HG03571 (cell line): ENCODE results near the gene ZDHHC3.

Source experiments
- ATAC-seq: cut with Tn5 transposase; IDR thresholded peaks from one replicate; pipeline ENCODE4 v1.9.1; 2021; ENCODE audit not compliant: unreplicated experiment

ZDHHC3 gene

DNA sequence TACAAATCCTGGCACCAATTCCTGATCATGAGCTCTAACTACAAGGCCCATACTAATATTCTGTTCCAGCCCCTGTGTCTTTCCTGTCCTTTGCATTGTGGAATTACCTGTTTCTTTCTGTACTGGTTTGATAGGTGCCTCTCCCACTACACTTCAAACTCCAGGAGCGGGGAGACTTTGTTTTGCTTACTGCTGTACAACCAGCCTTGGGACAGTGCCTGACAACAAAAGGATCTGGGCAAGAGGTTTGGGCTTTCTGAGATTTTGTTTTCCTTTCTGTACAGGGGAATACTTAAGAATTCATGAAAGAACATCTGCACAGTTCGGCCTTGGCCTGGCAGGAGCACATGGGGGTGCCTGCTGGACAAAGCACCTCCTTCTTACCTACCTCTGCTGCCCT is 45.1 kb downstream of the ZDHHC3 start:
- ATAC-seq = no peak

DNA sequence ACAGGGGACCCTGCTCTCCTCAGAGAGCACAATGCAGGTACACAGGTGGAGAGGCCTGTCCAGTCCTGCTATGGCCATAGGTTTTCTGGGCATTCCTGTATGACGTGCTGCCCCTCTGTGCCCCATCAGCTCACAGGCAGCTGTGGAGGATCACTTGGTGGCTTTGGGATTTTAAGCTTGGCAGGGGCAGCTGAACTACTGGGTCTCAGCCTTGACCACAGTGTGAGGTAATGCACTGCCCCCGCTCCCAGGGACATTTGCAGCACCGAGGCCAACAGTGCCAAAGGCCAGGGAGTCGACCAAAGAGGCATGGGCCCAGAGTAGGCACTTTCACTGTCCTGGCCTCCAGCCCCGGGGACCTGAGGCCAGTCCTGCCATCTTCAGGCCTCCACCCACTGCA is 46.2 kb downstream of the ZDHHC3 start:
- ATAC-seq = no peak

DNA sequence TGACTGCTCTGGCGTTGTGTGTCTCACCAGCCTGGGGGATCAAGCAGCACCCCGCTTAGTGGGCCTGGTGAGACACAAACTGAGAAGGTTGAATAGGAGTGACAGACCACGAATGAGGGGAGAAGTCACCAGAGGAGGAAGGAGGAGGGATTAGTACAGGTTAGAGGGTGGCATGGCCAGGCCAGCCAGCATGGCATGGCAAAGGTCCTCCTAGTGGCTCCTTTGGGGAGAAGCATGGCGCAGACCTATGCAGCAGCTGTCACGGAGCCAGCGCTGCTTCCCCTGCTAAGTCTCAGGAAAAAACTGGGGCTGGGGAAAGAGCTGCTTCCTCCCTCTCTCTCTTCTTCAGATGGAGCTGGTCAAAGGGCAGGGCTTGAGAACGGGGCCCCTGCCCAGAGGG is 48.6 kb downstream of the ZDHHC3 start:
- no peak for ATAC-seq

DNA sequence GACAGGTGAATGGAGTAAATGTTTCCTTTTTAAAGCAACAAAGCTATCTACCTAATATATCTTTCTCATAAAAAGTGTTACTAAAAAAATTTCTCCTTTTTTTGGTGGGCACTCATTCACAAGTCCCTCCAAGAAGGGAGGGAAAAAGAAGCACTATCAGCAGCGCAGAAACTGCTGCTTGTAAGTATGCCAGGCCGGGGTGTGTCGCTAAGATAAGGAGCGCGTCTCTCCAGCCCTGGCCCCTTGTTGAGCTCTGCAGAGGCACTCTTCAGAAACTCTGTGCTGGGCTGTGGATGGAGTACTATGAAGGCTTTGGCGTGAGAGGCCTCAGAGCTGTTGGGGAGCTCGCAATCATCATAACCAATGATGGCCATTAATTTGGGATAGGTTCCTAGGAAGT is 49.1 kb downstream of the ZDHHC3 start:
- ATAC-seq = no peak

GRCh38 chr3:44926172-44926571 is 49.8 kb downstream of the ZDHHC3 start:
- no peak for ATAC-seq

GRCh38 chr3:44924457-44925084 is 51.4 kb downstream of the ZDHHC3 start:
- ATAC-seq = no peak

DNA sequence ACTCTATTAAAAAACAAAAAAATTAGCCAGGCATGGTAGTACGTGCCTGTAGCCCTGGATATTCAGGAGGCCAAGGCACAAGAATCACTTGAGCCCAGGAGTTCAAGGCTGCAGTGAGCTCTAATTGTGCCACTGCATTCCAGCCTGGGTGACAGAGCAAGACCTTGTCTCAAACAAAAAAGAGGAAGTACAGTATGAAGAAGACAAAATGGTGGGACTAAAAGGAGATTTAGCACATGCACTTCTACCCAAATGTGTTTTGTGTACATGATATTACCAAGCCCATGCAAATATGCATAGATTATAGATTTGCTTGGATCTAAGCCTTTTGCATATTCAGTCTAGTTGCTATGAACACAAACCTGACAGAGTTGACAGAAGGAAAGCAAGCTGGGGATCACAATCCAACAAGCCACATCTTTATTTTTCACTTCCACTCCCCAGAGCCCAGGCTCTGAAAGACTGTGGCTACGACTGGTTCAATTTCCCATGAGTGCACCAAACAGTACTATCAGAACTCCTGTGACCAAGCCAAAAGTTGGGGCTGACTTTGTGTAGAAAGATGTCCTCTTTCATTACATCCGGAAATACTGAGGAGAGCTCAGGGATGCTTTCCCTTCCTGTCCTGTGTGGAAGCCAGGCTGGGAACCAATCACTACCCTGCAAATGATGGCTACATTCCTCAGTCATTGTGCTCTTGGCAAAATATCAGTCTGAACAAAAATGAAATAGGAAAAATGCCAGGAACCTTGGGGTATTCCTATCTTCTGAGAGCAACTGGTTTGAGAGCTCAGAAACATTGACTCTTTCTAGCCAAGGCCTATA is 52.1 kb downstream of the ZDHHC3 start:
- no peak for ATAC-seq

GRCh38 chr3:44920081-44920480 is 55.9 kb downstream of the ZDHHC3 start:
- ATAC-seq = no peak

- no peak for ATAC-seq
These were observed 57.4 kb downstream of the ZDHHC3 start for GRCh38 chr3:44918581-44918980.

GRCh38 chr3:44918087-44918486 is 57.9 kb downstream of the ZDHHC3 start:
- no peak for ATAC-seq

- no peak for ATAC-seq
These were observed 60.1 kb downstream of the ZDHHC3 start for GRCh38 chr3:44915702-44916438.

- ATAC-seq = no peak
These were observed 61.0 kb downstream of the ZDHHC3 start for GRCh38 chr3:44914936-44915335.

DNA sequence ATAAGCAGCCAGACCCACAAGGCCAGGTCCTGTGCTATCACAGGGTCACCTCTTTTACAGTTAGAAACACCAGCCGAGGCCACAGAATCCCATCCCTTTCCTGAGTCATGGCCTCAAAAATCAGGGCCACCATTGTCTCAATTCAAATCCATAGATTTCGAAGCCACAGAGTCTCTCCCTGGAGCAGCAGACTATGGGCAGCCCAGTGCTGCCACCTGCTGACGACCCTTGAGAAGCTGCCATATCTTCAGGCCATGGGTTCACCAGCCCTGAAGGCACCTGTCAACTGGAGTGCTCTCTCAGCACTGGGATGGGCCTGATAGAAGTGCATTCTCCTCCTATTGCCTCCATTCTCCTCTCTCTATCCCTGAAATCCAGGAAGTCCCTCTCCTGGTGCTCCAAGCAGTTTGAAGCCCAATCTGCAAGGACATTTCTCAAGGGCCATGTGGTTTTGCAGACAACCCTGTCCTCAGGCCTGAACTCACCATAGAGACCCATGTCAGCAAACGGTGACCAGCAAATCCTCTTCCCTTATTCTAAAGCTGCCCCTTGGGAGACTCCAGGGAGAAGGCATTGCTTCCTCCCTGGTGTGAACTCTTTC is 62.0 kb downstream of the ZDHHC3 start:
- ATAC-seq = no peak

DNA sequence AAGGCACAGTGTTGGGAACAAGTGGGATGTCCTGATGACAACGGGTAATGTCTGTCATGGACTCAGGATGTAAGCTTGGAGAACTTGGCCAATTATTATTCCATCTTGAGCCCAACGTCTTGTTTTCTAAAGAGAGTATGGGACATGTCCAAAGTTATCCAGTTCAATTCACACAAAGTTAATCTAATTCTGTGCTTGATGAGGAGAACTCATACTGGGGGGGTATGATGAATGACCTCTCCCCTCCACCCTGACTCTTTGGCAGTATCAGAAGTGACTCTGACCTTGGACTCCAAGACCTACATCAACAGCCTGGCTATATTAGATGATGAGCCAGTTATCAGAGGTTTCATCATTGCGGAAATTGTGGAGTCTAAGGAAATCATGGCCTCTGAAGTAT is 65.3 kb downstream of the ZDHHC3 start:
- ATAC-seq = no peak

DNA sequence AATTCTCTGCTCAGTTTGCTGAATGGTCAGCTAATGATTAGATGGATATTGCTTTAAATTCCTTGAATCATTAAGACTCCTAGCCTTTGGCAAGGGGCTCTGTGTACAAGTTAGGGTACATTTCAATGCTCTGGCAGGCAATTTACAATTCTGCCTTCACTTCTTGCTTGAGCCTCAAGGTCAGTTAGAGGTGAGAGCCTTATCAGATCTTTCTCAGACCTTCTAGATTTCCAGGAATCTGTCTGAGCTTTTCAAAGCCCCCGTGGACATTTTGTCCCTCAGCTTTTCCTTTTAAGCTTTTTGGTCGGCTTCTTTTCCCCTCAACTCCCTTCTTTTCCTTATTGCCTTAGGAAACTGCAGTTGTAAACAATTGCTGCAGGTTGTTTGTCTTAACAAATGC is 66.9 kb downstream of the ZDHHC3 start:
- no peak for ATAC-seq

DNA sequence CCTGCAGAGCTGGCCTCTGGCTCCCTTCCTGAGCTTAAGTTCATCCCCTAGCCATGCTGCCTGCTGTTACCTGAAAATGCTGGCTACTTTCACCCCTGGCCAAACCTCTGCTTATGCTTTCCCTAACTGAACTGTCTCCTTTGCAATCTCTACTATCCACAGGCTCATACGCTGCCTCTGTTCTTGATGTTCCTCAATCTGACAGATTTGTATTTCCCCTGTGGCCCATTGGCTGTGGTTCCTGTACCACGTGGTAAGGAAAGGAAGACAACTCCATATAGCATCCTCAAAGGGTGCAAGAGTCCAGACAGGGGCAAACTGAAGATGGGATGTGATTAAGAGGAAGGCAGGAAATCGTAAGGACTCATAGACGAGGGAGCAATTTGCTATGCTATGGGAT is 68.4 kb downstream of the ZDHHC3 start:
- ATAC-seq = no peak

DNA sequence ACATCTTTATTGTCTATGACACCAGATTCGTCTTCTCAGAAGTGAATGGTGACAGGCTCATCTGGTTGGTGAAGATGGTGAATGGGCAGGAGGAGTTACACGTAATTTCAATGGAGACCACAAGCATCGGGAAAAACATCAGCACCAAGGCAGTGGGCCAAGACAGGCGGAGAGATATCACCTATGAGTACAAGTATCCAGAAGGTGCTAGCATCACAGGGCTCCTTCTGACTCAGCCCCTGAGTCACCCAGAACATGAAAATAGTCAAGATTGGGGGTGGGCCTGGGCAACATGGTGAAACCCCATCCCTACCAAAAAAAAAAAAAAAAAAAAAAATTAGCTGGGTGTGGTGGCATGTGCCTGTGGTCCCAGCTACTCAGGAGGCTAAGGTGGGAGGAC is 69.0 kb downstream of the ZDHHC3 start:
- no peak for ATAC-seq

- no peak for ATAC-seq
These were observed 70.4 kb downstream of the ZDHHC3 start for GRCh38 chr3:44905446-44906157.

GRCh38 chr3:44903751-44904150 is 72.2 kb downstream of the ZDHHC3 start:
- ATAC-seq = no peak

- no peak for ATAC-seq
These were observed 72.7 kb downstream of the ZDHHC3 start for GRCh38 chr3:44903314-44903713.

DNA sequence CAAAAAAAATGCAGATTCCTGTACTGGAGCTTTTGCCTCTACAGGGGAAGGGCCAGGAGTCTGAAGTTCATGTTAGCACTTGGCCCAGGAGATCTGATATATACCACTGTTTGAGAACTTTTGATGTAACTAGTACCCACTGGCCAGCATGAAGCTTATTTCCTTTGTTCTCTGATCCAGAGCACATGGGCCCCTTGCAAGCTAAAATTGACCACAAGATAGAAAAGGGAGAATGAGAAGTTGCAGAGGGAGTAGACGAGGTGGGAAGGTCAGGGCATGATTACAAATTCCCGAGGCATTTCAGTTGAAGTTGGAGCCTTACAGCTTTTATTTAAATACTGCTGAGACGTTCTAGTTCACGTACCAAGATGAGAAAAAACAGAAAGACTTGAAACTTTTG is 73.3 kb downstream of the ZDHHC3 start:
- ATAC-seq = no peak
